Fibroblast of lung (primary cell): ENCODE measurements around the gene RIT2. TPM values are rescaled to one million over a fixed set of nuclear protein-coding genes. Genes with fewer than 3 reads are reported as not detected.

Source experiments
- DNase-seq, 2 donors: peaks; one replicate each; pipeline versions ENCODE4 v3.0.0 to v3.0.0-alpha.2; 2010; ENCODE audit warnings: low read depth in 2 of 2
- H2AFZ ChIP-seq: 2 replicates; pipeline ENCODE4 v1.5.1; 2012; ENCODE audit warnings: low read length, control low read depth, inconsistent platforms
- H3K27ac ChIP-seq: 2 replicates; pipeline ENCODE4 v1.5.1; 2011; ENCODE audit warnings: low read length, control low read depth; ENCODE audit not compliant: insufficient read depth
- H3K27me3 ChIP-seq: 2 replicates; pipeline ENCODE4 v1.5.1; 2011; ENCODE audit warnings: mild to moderate bottlenecking, low read length; ENCODE audit not compliant: control insufficient read depth, insufficient read depth
- H3K36me3 ChIP-seq: 2 replicates; pipeline ENCODE4 v1.5.1; 2011; ENCODE audit warnings: low read length; ENCODE audit not compliant: control insufficient read depth, insufficient read depth
- H3K4me1 ChIP-seq: 2 replicates; pipeline ENCODE4 v1.5.1; 2011; ENCODE audit warnings: low read length; ENCODE audit not compliant: control insufficient read depth, insufficient read depth; ENCODE audit errors: extremely low read depth
- H3K4me2 ChIP-seq: 2 replicates; pipeline ENCODE4 v1.5.1; 2011; ENCODE audit warnings: low read length, control low read depth; ENCODE audit not compliant: insufficient read depth; ENCODE audit errors: extremely low read depth
- H3K4me3 ChIP-seq, 4 experiments: fragments of 200-600 bp in 1 of 4; sonication (generic) in 1 of 4; replicated peaks in 1 of 4; 2 replicates each; pipeline ENCODE4 v1.5.1; 2011 to 2016; ENCODE audit warnings: low read length in 4 of 4, low read depth in 3 of 4, mild to moderate bottlenecking in 3 of 4, control low read depth in 2 of 4, inconsistent platforms in 1 of 4, mixed read lengths in 1 of 4; ENCODE audit not compliant: insufficient read depth in 1 of 4; ENCODE audit errors: control extremely low read depth in 1 of 4
- H3K79me2 ChIP-seq: 2 replicates; pipeline ENCODE4 v1.5.1; 2012; ENCODE audit warnings: mild to moderate bottlenecking, low read length, inconsistent platforms; ENCODE audit not compliant: control insufficient read depth, insufficient read depth
- H3K9ac ChIP-seq: 2 replicates; pipeline ENCODE4 v1.5.1; 2011; ENCODE audit warnings: mild to moderate bottlenecking, low read length, control low read depth; ENCODE audit not compliant: insufficient read depth
- H3K9me3 ChIP-seq: 2 replicates; pipeline ENCODE4 v1.5.1; 2012; ENCODE audit warnings: low read depth, low read length; ENCODE audit not compliant: control insufficient read depth, insufficient read depth
- H4K20me1 ChIP-seq: 2 replicates; pipeline ENCODE4 v1.5.1; 2011; ENCODE audit warnings: low read length; ENCODE audit not compliant: control insufficient read depth, insufficient read depth; ENCODE audit errors: extremely low read depth
- CTCF ChIP-seq, 2 donors: IDR thresholded peaks in 1 of 2; conservative IDR thresholded peaks in 1 of 2; 1 replicate in 1 of 2; 2 replicates in 1 of 2; pipeline ENCODE4 v1.5.1; 2011 to 2012; ENCODE audit warnings: low read length in 2 of 2, control low read depth in 1 of 2, inconsistent platforms in 1 of 2, low read depth in 1 of 2, mild to moderate bottlenecking in 1 of 2
- EZH2 ChIP-seq: IDR thresholded peaks from 2 replicates; pipeline ENCODE4 v1.5.1; 2012; ENCODE audit warnings: low read length, control low read depth, mild to moderate bottlenecking; ENCODE audit errors: missing control alignments
- polyA plus RNA-seq, 2 donors: library from polyadenylated mRNA; depleted of rRNA in 1 of 2; stranded (reverse) in 1 of 2; unstranded in 1 of 2; fragments of >200 nt; gene quantifications; 2 replicates each; pipeline ENCODE4 v1.2.1, GENCODE V29; 2011 to 2012; ENCODE audit warnings: missing spikeins in 1 of 2
- total RNA-seq: library from RNA; depleted of rRNA; stranded (reverse); fragments of >200 nt; gene quantifications from 2 replicates; pipeline ENCODE4 v1.2.1, GENCODE V29; 2014

Gene RIT2
- total and polyA plus RNA-seq, 2 donors (not counting 1 experiment from before 2014, with no cell fraction given) = not detected

GRCh38 chr18:43155842-43156241, 40.4 kb upstream of the RIT2 start:
- no peaks in the 10 kb centered on the region for H3K4me1 ChIP-seq
- TF ChIP-seq EZH2 (no peak), CTCF (conservative IDR thresholded peaks at IDR 0.05 in 1 of 2, IDR thresholded peaks at IDR 0.05 in 1 of 2; ENCODE audit: low read depth in 1 of 2, low read length in 2 of 2) (no peak)
- no peaks in the 10 kb centered on the region for H3K9me3 ChIP-seq
- no peaks in the 10 kb centered on the region for H4K20me1 ChIP-seq
- DNase-seq = no peak
- no peaks in the 10 kb centered on the region for H3K79me2 ChIP-seq
- no peaks in the 10 kb centered on the region for H3K27me3 ChIP-seq
- no peak overlapping the region for H3K9ac ChIP-seq
- no peak overlapping the region for H3K4me2 ChIP-seq
- H3K36me3 ChIP-seq = no peaks in the 10 kb centered on the region
- no peak overlapping the region for H2AFZ ChIP-seq
- no peak overlapping the region for H3K27ac ChIP-seq
- no peak overlapping the region for H3K4me3 ChIP-seq

GRCh38 chr18:43148231-43148630, 32.7 kb upstream of the RIT2 start:
- H3K4me1 ChIP-seq = no peaks in the 10 kb centered on the region
- H2AFZ ChIP-seq = no peak overlapping the region
- H3K9ac ChIP-seq = no peak overlapping the region
- no peaks in the 10 kb centered on the region for H3K27me3 ChIP-seq
- no peaks in the 10 kb centered on the region for H4K20me1 ChIP-seq
- H3K4me3 ChIP-seq = no peak overlapping the region
- H3K9me3 ChIP-seq = no peaks in the 10 kb centered on the region
- H3K4me2 ChIP-seq = no peak overlapping the region
- DNase-seq = no peak
- TF ChIP-seq EZH2 (no peak), CTCF (conservative IDR thresholded peaks at IDR 0.05 in 1 of 2, IDR thresholded peaks at IDR 0.05 in 1 of 2; ENCODE audit: low read depth in 1 of 2, low read length in 2 of 2) (no peak)
- no peaks in the 10 kb centered on the region for H3K36me3 ChIP-seq
- H3K79me2 ChIP-seq = no peaks in the 10 kb centered on the region
- no peak overlapping the region for H3K27ac ChIP-seq

- Histone ChIP-seq H3K4me1 (no peaks in the 10 kb centered on the region), H3K27me3 (no peaks in the 10 kb centered on the region), H4K20me1 (no peaks in the 10 kb centered on the region), H2AFZ (no peak overlapping the region), H3K4me2 (no peak overlapping the region), H3K4me3 (no peak overlapping the region), H3K36me3 (no peaks in the 10 kb centered on the region), H3K9ac (no peak overlapping the region), H3K9me3 (no peaks in the 10 kb centered on the region), H3K27ac (no peak overlapping the region), H3K79me2 (no peaks in the 10 kb centered on the region)
- peak in 1 of 2 donors; percentile 16 for DNase-seq
- no peak for TF ChIP-seq CTCF (conservative IDR thresholded peaks at IDR 0.05 in 1 of 2, IDR thresholded peaks at IDR 0.05 in 1 of 2; ENCODE audit: low read depth in 1 of 2, low read length in 2 of 2)
- TF ChIP-seq EZH2 = no peak
Measured at GRCh38 chr18:43141208-43141607, 25.7 kb upstream of the RIT2 start.
